Pancreas (tissue), 10 donors: ENCODE results near the gene PPP6R3. TPM values are rescaled to one million over a fixed set of nuclear protein-coding genes. Genes with fewer than 3 reads are reported as not detected.
"Not testable (repeated sequence)": the region's sequence is repeated elsewhere in the genome, so short reads cannot be mapped to it uniquely, and the experiment has no call there.

Experiments used
- ATAC-seq, 4 donors: fragments of 200-7000 bp; cut with Tn5 transposase; one replicate each; pipeline versions ENCODE4 v1.8.0 to v1.9.1; 2020; ENCODE audit warnings: mild to moderate bottlenecking in 4 of 4, moderate library complexity in 4 of 4
- DNase-seq, 6 donors: peaks; one replicate each; pipeline ENCODE4 v3.0.0-alpha.2; 2020
- FAIRE-seq: peaks from 2 replicates; lab custom pipeline; 2012; peaks lifted over from hg19 to GRCh38; lab: Jason Lieb, UNC
- H3K27ac ChIP-seq, 4 donors: fragments of 200-600 bp; sonication (generic); 1 replicate in 3 of 4; 2 replicates in 1 of 4; pipeline versions ENCODE4 v1.5.0 to v1.8.0; 2020
- H3K27me3 ChIP-seq, 4 donors: fragments of 200-600 bp; one replicate each; pipeline ENCODE4 v1.8.0; 2021
- H3K36me3 ChIP-seq, 3 donors: fragments of 200-600 bp; sonication (generic) in 1 of 3; one replicate each; pipeline versions ENCODE4 v1.5.0 to v1.8.0; 2020 to 2021
- H3K4me1 ChIP-seq, 3 donors: fragments of 200-600 bp; one replicate each; pipeline ENCODE4 v1.8.0; 2021
- H3K4me3 ChIP-seq, 4 donors: fragments of 200-600 bp; sonication (generic) in 2 of 4; one replicate each; pipeline versions ENCODE4 v1.5.0 to v1.8.0; 2020 to 2021
- H3K9me3 ChIP-seq, 4 donors: fragments of 200-600 bp; one replicate each; pipeline ENCODE4 v1.8.0; 2021
- CTCF ChIP-seq, 4 donors: fragments of 200-600 bp; sonication (generic) in 3 of 4; IDR thresholded peaks; one replicate each; pipeline versions ENCODE4 v1.5.0 to v1.8.0; 2021; ENCODE audit warnings: antibody characterized with exemption in 4 of 4
- WGBS, 2 donors: extraction: QIAGEN DNeasy Blood & Tissue Kit; methylation state at CpG; one replicate each; pipeline ENCODE4 v1.1.7; 2013; 5-methylcytosine and 5-hydroxymethylcytosine counted together
- intact Hi-C, 3 donors: fragments of 100-400 bp; cut with DNase I; formaldehyde crosslinking; loops; one replicate each; pipeline versions ENCODE4 v1.11.1 to v1.14.2; 2022
- polyA plus RNA-seq, 2 donors: library from polyadenylated mRNA; stranded (reverse); fragments of 200-250 nt; gene quantifications; one replicate each; pipeline ENCODE4 v1.2.3, GENCODE V29; 2013
- total RNA-seq, 6 donors: library from RNA; stranded (reverse); fragmentation: NEBNext Ultra II Directional in 4 of 6; extraction: Animal tissue kit (Norgen Biotek cat#: 25700) in 4 of 6; gene quantifications; one replicate each; pipeline versions ENCODE4 v1.2.1 to v1.2.4, GENCODE V29; 2021 to 2023
- donor health status: healthy with polysubstance abuse.
- donor health status: DM: no; HTN: no; CAD: no; lungs with moderate emphysema.
- donor health status: DM: no; HTN: no; CAD: no.
- donor health status: control.
- donor health status: control.
- donor health status: Bipolar disorder and iron deficiency.
- donor health status: DM: yes; HTN: yes; CAD: no.
- donor health status: DM: no; HTN: no; CAD: no.
- donor health status: DM: no; HTN: no; CAD: no.
- donor health status: DM: yes; HTN: yes; CAD: no.

The PPP6R3 gene
- total and polyA plus RNA-seq, 8 donors: 19.5 to 56.0 (median 33.5) TPM

GRCh38 chr11:68610452-68611116 is 150.0 kb downstream of the PPP6R3 start:
- no peak for TF ChIP-seq CTCF (IDR thresholded peaks at IDR 0.05)
- ATAC-seq: no peak
- DNase-seq: no peak
- intact Hi-C loops: no loop called here
- Histone ChIP-seq H3K36me3 (peaks cover 3 to 71% (median 16%) of the 10 kb centered on the region in 3 donors), H3K27ac (no peak overlapping the region), H3K27me3 (no peaks in the 10 kb centered on the region), H3K9me3 (no peaks in the 10 kb centered on the region), H3K4me1 (no peaks in the 10 kb centered on the region), H3K4me3 (no peak overlapping the region)
- FAIRE-seq: no peak
- 83 to 91% methylated on average over 1 of the region's 1 CpG for WGBS, 2 donors

- Histone ChIP-seq H3K27ac (no peak overlapping the region), H3K9me3 (no peaks in the 10 kb centered on the region), H3K27me3 (no peaks in the 10 kb centered on the region), H3K4me1 (no peaks in the 10 kb centered on the region), H3K36me3 (peaks cover 0 to 37% (median 3%) of the 10 kb centered on the region in 3 donors), H3K4me3 (no peak overlapping the region)
- intact Hi-C loops: no loop called here
- ATAC-seq (no peak), DNase-seq (no peak), FAIRE-seq (no peak)
- no peak for TF ChIP-seq CTCF (IDR thresholded peaks at IDR 0.05)
- WGBS, 2 donors: 92 to 95% methylated on average over 6 of the region's 6 CpGs
Measured at GRCh38 chr11:68615657-68616056, 155.1 kb downstream of the PPP6R3 start.

- Histone ChIP-seq H3K27ac (no peak overlapping the region), H3K9me3 (no peaks in the 10 kb centered on the region), H3K27me3 (no peaks in the 10 kb centered on the region), H3K36me3 (peaks cover 0 to 15% (median 0%) of the 10 kb centered on the region in 3 donors), H3K4me1 (no peaks in the 10 kb centered on the region), H3K4me3 (no peak overlapping the region)
- no peak for TF ChIP-seq CTCF (IDR thresholded peaks at IDR 0.05)
- FAIRE-seq (no peak), DNase-seq (no peak), ATAC-seq (peak in 1 of 4 donors; percentile 21)
- WGBS, 2 donors: 87 to 88% methylated on average over 22 to 23 of the region's 23 CpGs
- intact Hi-C loops: no loop called here
Measured at GRCh38 chr11:68617925-68618809, 157.6 kb downstream of the PPP6R3 start.

GRCh38 chr11:68621826-68622225 is 161.3 kb downstream of the PPP6R3 start:
- Histone ChIP-seq H3K9me3 (no peaks in the 10 kb centered on the region), H3K4me1 (no peaks in the 10 kb centered on the region), H3K36me3 (no peaks in the 10 kb centered on the region), H3K4me3 (no peak overlapping the region), H3K27me3 (no peaks in the 10 kb centered on the region), H3K27ac (no peak overlapping the region)
- DNase-seq (no peak), ATAC-seq (no peak), FAIRE-seq (no peak)
- intact Hi-C loops: no loop called here
- no peak for TF ChIP-seq CTCF (IDR thresholded peaks at IDR 0.05)
- 76 to 80% methylated on average over 2 of the region's 2 CpGs for WGBS, 2 donors

- H3K4me1 ChIP-seq, DNase-seq, intact Hi-C loops, ATAC-seq, H3K27ac ChIP-seq, H3K27me3 ChIP-seq, H3K4me3 ChIP-seq, H3K36me3 ChIP-seq, FAIRE-seq, H3K9me3 ChIP-seq: not testable (repeated sequence)
- WGBS, 2 donors: 45 to 68% methylated on average over 9 of the region's 9 CpGs
Measured at GRCh38 chr11:68623706-68624105, 163.2 kb downstream of the PPP6R3 start.

GRCh38 chr11:68625069-68625468 is 164.5 kb downstream of the PPP6R3 start:
- not testable (repeated sequence) for FAIRE-seq

GRCh38 chr11:68626236-68626635 is 165.7 kb downstream of the PPP6R3 start:
- H3K27me3 ChIP-seq, H3K4me3 ChIP-seq, FAIRE-seq, H3K9me3 ChIP-seq, H3K36me3 ChIP-seq, H3K27ac ChIP-seq, H3K4me1 ChIP-seq, intact Hi-C loops, ATAC-seq, DNase-seq: not testable (repeated sequence)
- WGBS, 2 donors: 87 to 93% methylated on average over 7 of the region's 7 CpGs

More at GRCh38 chr11:68625069-68625468, 164.5 kb downstream of the PPP6R3 start:
- DNase-seq, ATAC-seq, H3K9me3 ChIP-seq, intact Hi-C loops, H3K4me1 ChIP-seq, H3K27me3 ChIP-seq, H3K4me3 ChIP-seq, H3K36me3 ChIP-seq, H3K27ac ChIP-seq: not testable (repeated sequence)
- 85 to 86% methylated on average over 4 of the region's 4 CpGs for WGBS, 2 donors

- H3K4me1 ChIP-seq, intact Hi-C loops, FAIRE-seq, H3K36me3 ChIP-seq, H3K4me3 ChIP-seq, H3K27me3 ChIP-seq, H3K27ac ChIP-seq, H3K9me3 ChIP-seq, DNase-seq, ATAC-seq: not testable (repeated sequence)
- 59 to 63% methylated on average over 5 of the region's 5 CpGs for WGBS, 2 donors
Measured at GRCh38 chr11:68628837-68629236, 168.3 kb downstream of the PPP6R3 start.
